Astrocyte of the cerebellum (primary cell): ENCODE measurements around the gene CTNNA3.

Experiments used
- DNase-seq: peaks from one replicate; pipeline ENCODE4 v3.0.0-alpha.2; 2011; ENCODE audit warnings: low read depth
- H3K4me3 ChIP-seq: 2 replicates; pipeline ENCODE4 v1.5.1; 2011; ENCODE audit warnings: mild to moderate bottlenecking, low read depth, low read length, moderate library complexity
- in situ Hi-C: cut with HindIII; loops from 2 replicates; pipeline ENCODE4 v1.10.0; 2017; ENCODE audit warnings: low sequenced_read_pairs
- TF ChIP-seq, protein P1 (sequence below): IDR thresholded peaks from 2 replicates; pipeline ENCODE4 v1.5.1; 2012; ENCODE audit warnings: low read length, low read depth, moderate library complexity, mild to moderate bottlenecking; ENCODE audit errors: missing control alignments

Gene CTNNA3

DNA sequence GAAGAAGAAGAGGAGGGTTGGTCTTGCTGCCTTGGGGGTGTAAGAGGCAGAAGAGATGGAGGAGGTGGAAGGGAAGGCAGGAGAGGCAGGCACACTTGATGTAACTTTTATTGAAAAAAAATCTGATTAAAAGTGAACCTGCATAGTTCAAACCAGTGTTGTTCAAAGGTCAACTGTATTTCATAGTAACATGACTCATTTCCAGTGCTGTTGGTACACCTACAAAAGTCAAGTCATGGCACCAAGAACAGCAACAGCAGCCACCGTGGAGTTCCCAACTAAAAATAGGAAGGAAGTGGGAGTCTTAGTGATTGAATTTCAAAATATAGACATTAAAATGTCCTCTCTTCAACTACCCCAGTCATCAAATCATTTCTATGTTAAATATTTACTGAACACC, 88.5 kb downstream of the CTNNA3 start:
- in situ Hi-C loops: no loop called here
- TF ChIP-seq, protein P1, sequence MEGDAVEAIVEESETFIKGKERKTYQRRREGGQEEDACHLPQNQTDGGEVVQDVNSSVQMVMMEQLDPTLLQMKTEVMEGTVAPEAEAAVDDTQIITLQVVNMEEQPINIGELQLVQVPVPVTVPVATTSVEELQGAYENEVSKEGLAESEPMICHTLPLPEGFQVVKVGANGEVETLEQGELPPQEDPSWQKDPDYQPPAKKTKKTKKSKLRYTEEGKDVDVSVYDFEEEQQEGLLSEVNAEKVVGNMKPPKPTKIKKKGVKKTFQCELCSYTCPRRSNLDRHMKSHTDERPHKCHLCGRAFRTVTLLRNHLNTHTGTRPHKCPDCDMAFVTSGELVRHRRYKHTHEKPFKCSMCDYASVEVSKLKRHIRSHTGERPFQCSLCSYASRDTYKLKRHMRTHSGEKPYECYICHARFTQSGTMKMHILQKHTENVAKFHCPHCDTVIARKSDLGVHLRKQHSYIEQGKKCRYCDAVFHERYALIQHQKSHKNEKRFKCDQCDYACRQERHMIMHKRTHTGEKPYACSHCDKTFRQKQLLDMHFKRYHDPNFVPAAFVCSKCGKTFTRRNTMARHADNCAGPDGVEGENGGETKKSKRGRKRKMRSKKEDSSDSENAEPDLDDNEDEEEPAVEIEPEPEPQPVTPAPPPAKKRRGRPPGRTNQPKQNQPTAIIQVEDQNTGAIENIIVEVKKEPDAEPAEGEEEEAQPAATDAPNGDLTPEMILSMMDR: no peak
- DNase-seq: no peak
- H3K4me3 ChIP-seq: no peak overlapping the region

DNA sequence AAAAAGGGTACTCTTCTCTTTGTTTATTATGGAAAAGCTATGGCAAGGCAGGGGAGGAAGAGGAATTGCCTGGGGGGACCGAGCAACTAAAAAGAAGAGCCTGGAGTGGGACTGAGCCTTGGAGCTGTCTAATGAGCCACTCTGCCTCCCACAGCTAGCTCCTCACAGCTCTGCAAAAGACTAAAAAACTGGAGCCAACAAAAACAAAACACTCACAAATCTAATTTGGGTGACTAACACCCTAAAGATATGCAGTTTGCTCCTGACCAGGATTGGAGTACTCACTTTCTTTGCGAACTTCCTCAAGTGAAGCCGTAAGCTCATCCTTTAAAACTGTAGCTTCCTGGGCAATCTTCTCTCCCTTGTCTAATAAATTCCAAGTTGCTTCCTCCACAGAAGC, 89.4 kb downstream of the CTNNA3 start:
- DNase-seq: peak; percentile 78
- H3K4me3 ChIP-seq: no peak overlapping the region
- TF ChIP-seq, protein P1: no peak
- in situ Hi-C loops: no loop called here

DNA sequence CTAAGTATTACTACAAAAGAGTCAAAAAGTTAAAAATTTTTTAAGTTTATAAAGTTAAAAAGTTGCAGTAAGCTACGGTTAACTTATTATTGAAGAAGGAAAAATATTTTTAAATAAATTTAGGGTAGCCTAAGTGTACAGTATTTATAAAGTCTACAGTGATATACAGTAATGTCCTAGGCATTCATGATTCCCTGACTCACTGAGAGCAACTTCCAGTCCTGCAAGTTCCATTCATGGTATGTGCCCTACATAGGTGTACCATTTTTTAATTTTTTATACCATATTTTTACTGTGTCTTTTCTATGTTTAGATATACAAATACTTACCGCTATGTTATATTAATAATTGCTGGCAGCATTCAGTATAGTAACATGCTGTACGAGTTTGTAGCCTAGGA, 92.3 kb downstream of the CTNNA3 start:
- TF ChIP-seq, protein P1: no peak
- DNase-seq: no peak
- H3K4me3 ChIP-seq: no peak overlapping the region
- in situ Hi-C loops: no loop called here

DNA sequence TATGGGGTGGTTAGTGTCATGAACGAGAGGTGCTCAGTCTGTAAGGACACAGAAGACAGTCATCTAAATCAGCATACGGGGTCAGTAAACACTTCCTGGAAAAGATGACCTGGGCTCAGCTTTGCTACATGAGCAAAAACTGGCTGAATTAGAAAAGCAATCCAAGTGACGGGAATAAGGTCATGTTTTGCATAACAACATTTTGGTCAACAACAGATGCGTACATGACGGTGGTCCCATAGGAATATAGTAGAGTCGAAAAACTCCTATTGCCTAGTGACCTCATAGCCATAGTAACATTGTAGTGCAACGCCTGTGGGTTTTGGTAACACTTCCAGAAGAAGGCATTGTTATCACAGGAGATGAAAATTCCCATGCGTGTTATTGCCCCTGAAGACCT, 92.9 kb downstream of the CTNNA3 start:
- H3K4me3 ChIP-seq: no peak overlapping the region
- TF ChIP-seq, protein P1: no peak
- DNase-seq: no peak
- in situ Hi-C loops: no loop called here

DNA sequence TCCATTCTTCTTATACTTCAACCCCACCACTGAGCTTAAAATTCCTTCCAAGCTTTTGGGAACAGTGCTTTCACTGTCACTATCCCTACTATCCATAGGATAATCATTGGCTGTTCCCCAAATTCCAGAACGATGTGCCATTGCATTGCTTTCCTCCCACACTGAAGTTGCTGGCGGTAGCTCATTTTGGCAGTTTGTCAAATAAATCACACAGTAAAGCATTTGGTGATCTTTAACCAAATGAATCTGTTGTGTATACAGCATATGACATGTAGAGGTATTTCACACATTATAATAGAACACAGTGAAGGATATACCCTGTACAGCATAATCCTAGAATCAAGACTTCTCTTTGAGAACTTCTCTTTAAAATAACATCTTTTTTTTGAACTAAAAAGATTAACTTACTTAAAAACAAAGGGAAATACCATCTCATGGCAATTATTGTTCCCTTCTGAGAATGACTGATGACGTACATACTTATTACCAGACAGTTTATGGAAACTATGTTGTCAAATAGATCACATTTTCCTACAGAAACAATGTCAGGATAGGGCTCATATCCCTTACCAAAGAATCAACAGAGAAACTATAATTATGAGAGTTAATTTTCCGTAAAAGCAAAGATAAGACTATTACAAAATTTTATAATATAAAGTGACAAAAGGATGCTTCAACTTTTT, 93.6 kb downstream of the CTNNA3 start:
- DNase-seq: peak; percentile 57
- no peak overlapping the region for H3K4me3 ChIP-seq
- in situ Hi-C loops: no loop called here

DNA sequence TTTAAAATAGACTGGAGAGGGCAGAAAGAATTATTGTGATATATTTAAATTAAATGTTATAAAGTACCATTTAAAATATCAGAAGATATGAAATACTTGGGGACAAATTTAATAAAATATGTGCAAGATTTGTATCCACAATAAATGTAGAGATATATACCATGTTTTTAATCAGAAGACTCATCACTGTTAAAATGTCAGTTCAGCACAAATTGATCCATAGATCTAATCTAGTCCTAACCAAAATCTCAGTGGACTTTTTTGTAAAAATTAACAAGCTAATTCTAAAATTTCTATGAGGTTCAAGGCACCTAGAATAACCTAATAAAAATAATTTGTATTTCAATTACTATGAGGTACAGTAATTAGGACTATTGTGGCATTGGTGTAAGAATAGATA, 96.4 kb downstream of the CTNNA3 start:
- TF ChIP-seq, protein P1: no peak
- no peak for DNase-seq
- in situ Hi-C loops: no loop called here

More for the DNA sequence above, 93.6 kb downstream of the CTNNA3 start:
- TF ChIP-seq, protein P1: no peak

More for the DNA sequence above, 96.4 kb downstream of the CTNNA3 start:
- no peak overlapping the region for H3K4me3 ChIP-seq
